Left lobe of liver (tissue), 2 donors: ENCODE results near the gene ZBBX. TPM values are rescaled to one million over a fixed set of nuclear protein-coding genes. Genes with fewer than 3 reads are reported as not detected.

ENCODE experiments used
- ATAC-seq: fragments of 200-7000 bp; cut with Tn5 transposase; one replicate; pipeline ENCODE4 v1.9.1; 2020; ENCODE audit warnings: mild to moderate bottlenecking, moderate library complexity
- DNase-seq: peaks from one replicate; pipeline ENCODE4 v3.0.0-alpha.2; 2020; ENCODE audit warnings: low spot score
- total RNA-seq: library from RNA; stranded (reverse); gene quantifications from one replicate; pipeline ENCODE4 v1.2.1, GENCODE V29; 2021
- donor health status: DM: no; HTN: no; CAD: no; lungs with moderate emphysema.
- donor health status: DM: no; HTN: yes; CAD: no.

Gene ZBBX
- total RNA-seq, 1 donor from 2014 or later = not detected

- no peak for DNase-seq
- ATAC-seq = no peak
Observed at GRCh38 chr3:167306319-167306718, 73.8 kb downstream of the ZBBX start.

DNA sequence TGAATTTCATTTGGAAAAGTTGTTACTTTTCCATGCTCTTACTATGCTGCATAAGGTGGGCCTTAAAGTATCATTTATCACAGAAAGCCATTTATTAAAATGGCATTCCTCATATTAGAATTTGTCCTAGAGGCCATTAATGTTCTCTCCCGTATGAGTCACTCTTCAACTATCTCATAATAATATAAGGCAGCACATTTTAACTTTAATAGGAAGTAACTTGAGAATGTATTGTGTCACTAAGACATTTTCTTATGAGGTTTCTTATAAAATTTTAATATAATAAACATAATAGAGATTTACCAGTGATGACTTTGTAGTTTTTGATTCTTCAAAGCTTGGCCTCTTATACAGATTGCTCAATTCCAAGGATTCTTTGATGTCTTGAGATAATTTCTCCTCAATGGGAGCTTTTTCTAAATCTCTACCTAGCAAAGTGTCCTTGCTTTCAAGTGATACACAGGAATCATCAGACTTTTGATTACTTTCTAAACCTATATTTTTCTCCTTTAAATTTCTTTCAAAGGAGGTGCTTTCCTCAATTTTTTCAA lies 74.7 kb downstream of the ZBBX start:
- ATAC-seq (no peak), DNase-seq (no peak)

GRCh38 chr3:167304077-167304476 lies 76.0 kb downstream of the ZBBX start:
- DNase-seq (no peak), ATAC-seq (peak; percentile 99)

GRCh38 chr3:167302678-167303077 lies 77.4 kb downstream of the ZBBX start:
- DNase-seq (no peak), ATAC-seq (peak; percentile 36)

DNA sequence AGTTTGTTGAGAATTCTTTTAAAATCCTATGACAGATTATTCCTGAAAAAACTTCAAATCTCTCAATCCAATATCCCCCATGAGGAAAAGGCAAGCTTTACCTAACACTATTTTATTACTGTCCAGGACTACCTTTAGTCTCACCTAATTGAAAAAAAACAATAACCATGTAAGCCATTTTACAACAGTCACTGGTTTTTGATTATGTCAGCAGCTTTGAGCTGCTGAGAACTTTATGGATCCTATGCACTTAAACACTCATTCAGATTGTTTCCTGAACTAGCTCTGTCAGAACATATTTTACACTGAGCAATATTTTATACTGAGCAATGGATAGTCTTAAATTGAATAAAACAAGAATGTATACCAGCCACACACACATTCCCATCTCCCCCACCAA lies 79.9 kb downstream of the ZBBX start:
- ATAC-seq (no peak), DNase-seq (no peak)

DNA sequence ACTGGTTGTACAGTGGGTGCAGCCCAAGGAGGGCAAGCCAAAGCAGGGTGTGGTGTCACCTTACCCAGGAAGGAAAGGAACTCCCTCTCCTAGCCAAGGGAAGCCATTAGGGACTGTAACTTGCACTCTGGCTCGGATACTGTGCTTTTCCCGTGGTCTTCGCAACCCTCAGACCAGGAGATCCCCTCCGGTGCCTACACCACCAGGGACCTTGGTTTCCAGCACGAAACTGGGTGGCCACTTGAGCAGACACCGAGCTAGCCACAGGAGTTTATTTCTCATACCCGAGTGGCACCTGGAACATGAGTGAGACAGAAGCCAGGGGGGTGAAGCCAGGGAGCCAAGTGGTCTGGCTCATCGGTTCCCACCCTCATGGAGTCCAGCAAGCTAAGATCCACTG lies 90.7 kb downstream of the ZBBX start:
- no peak for ATAC-seq
- DNase-seq = no peak

GRCh38 chr3:167288737-167289136 lies 91.4 kb downstream of the ZBBX start:
- ATAC-seq (no peak), DNase-seq (no peak)

DNA sequence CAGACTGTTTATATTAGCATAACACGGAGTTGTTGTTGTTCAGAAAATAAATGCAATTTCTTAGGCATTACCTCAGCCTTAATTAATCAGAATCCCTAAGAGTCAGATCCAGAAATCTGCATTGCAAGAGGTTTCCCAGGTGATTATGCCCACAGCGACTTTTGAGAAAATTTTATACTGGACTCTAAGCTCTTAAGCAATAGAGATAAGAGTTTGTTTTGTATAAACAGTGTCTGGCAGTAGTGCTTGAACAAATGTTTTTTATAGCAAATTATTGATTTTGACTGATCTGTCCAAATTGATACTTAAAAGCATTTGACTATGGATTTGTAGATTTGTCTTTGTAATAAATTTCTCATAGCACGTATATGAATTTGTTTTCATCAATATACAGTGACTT lies 92.8 kb downstream of the ZBBX start:
- ATAC-seq = peak; percentile 73
- no peak for DNase-seq

GRCh38 chr3:167274141-167274874 lies 105.8 kb downstream of the ZBBX start:
- ATAC-seq (no peak), DNase-seq (no peak)

DNA sequence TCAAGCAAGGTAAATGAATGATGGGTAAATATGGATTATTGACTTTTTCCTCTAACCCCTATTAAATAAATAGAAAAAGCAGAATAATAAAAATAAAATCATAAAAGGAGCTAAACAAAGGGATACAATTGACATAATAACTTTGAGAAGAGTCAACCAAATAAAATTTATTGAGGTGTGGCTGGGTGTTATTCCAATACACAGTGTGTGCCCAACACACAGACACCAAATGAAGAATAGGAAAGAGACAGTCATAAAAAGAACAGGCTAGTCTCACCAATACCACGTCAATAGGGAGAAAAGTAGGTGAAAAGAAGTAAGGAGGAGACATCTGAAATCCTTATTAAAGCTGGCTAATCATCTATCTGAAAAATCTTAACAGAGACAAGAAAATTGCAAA lies 127.1 kb downstream of the ZBBX start:
- no peak for ATAC-seq

GRCh38 chr3:167251678-167252077 lies 128.4 kb downstream of the ZBBX start:
- ATAC-seq = no peak
- DNase-seq = no peak

More for the DNA sequence above, 127.1 kb downstream of the ZBBX start:
- no peak for DNase-seq

DNA sequence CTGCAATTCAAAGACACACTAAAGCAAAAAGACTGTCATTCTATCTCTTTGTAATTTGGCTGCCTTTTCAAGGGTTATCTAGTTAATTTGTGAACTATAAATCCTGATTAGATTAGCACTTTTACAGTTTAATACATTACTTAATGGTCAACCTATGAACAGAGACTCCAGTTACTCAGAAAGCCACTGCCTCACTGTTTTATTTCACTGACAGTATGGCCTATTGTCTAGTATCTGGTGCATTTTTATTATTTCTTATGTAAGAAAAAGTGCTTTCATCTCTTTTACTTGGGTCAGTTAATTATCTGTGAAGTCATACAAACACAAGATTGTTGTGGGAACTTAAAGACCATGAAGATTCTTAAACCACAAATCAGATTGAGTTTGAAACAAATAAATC lies 133.8 kb downstream of the ZBBX start:
- ATAC-seq (no peak), DNase-seq (no peak)

- ATAC-seq (no peak), DNase-seq (no peak)
Observed at GRCh38 chr3:167241048-167241845, 138.8 kb downstream of the ZBBX start.

DNA sequence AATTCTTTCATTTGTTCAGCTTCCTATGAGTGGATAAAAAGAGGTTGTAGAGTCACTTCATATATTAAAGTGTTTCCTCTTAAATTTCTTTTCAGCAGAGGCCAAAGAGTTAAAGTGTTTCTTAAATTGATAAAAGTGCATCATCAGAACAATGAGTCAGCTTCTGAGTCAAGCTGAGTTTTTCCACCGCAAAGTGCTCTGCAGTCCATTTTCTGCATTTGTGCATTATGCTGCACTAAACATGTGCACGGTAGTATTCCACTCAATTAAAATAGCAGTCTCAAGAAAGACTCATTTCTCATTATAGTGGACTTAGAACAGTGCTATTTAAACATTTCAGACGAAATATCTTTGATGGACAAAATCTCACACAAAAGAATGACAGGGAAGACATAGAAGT lies 152.0 kb downstream of the ZBBX start:
- DNase-seq = no peak
- ATAC-seq = no peak

GRCh38 chr3:167225821-167226220 lies 154.3 kb downstream of the ZBBX start:
- no peak for ATAC-seq

GRCh38 chr3:167209011-167209410 lies 171.1 kb downstream of the ZBBX start:
- DNase-seq (no peak), ATAC-seq (no peak)

More at GRCh38 chr3:167225821-167226220, 154.3 kb downstream of the ZBBX start:
- no peak for DNase-seq

DNA sequence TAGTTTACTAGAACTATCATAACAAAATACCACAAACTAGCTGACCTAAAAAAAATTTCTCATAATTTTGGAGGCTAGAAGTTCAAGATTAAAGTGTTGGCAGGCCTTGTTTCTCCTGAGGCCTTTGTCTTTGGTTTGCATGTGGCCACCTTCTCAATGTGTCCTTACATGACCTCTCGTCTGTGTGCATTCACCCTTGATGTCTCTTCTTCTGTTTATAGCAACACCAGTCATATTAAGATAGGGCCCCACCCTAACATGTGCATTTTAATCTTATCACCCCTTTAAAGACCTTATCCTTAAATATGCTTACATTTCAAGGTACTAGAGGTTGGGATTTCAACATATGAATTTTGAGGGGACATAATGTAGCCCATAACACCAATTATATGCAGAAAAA lies 177.0 kb downstream of the ZBBX start:
- ATAC-seq (no peak), DNase-seq (no peak)

GRCh38 chr3:167198949-167199600 lies 181.0 kb downstream of the ZBBX start:
- ATAC-seq = no peak
- DNase-seq = no peak
